ENCODE results near the gene NAALADL2.
"Not testable (repeated sequence)": the region's sequence is repeated elsewhere in the genome, so short reads cannot be mapped to it uniquely, and the experiment has no call there.

Gene NAALADL2

GRCh38 chr3:175391601-175392000 lies 532.5 kb downstream of the NAALADL2 start:
- no peak for DNase-seq

DNA sequence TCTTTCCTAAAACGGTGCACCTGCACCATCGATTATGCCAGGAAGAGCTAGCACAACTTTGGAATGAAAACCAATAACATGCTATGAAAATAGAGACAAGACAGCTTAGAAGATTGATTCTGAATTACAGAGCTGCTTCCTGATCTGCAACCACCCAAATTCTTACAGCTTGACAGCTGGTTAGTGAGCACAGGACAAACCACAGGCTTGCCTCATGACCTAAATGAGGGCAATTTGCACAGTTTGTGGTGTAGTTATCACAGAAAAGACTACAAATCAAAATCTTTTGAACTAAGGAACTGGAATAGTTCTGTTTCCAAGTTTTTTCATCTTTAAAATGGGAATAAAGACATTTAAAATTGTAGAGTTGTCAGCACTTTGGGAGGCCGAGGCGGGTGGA lies 533.5 kb downstream of the NAALADL2 start:
- DNase-seq = no peak

DNA sequence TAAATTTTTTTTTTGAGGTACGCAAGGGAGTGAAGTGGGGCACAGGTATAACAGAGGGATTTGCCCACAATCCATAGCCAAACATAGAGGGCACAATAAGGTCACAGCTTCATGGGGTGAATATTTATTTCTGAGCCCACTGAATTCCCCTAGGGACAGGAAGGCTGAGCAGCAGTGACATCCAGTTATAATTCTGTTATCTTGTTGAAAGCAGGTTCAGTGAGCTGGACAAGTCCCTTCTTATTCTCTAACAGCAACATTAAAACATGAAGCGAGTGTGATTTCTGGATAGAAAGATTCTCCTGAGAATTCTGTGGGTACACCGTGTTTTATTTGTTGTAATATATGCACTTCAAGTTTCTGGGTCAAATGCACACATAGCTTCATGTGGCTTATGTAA lies 538.2 kb downstream of the NAALADL2 start:
- DNase-seq = no peak

GRCh38 chr3:175398676-175399075 lies 539.5 kb downstream of the NAALADL2 start:
- no peak for DNase-seq

DNA sequence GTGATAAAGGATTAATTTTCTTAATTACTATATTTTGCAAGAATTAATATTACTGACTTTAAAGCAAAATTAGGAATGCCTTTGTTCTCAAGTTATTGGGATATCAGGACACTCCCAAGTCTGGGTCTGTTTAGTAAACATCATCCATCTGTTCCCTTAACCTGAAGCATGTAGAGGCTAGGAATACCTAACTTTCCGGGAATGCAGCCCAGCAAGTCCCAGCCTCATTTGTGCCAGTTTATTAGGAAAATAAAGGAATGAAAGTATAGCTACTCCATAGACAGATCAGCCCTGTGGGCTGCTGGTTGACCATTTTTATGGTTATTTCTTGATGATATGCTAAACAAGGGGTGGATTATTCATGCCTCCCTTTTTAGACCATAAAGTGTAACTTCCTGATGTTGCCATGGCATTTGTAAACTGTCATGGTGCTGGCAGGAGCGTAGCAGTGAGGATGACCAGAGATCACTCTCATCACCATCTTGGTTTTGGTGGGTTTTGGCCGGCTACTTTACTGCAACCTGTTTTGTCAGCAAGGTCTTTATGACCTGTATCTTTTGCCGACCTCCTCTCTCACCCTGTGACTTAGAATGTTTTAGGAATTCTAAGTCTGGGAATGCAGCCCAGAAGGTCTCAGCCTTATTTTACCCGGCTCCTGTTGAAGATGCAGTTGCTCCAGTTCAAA lies 540.2 kb downstream of the NAALADL2 start:
- no peak for DNase-seq

DNA sequence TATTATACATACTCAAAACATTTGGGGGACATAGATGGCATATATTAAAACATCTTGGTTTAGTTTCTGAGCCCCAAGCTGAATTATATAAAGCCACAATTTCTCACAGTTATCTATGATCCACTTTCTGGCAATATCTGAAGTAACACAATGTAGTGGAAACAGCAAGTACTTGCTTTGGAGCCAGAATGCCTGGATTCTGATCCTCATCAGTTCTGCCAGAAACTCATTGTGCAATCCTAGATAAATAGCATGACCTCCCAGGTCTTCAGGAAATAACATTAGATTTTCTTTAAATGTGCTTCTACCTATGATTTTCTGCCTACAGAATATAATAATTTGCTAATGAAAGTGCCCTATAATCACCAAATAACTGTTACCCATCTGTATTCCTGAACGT lies 544.9 kb downstream of the NAALADL2 start:
- no peak for DNase-seq

DNA sequence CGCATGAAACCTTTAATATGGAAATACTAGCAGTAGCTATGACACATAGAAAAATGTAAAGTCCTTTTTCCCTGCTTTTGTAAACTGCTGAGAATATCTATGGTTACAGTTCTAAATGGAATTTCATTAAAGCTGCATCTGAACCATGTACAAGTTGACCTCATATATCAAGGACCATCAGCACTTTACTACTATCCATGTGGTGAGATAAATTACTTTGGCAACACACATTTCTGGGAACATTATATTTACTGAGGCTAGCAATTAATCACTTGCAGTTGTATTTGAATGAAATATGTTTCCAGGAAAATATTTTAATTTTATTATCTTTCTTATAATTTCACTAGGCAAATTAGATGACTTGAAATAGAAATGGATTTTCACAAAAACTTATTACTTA lies 545.5 kb downstream of the NAALADL2 start:
- no peak for DNase-seq

- no peak for DNase-seq
These were observed 551.1 kb downstream of the NAALADL2 start for GRCh38 chr3:175410251-175410650.

- DNase-seq = no peak
These were observed 552.3 kb downstream of the NAALADL2 start for GRCh38 chr3:175411405-175411804.

DNA sequence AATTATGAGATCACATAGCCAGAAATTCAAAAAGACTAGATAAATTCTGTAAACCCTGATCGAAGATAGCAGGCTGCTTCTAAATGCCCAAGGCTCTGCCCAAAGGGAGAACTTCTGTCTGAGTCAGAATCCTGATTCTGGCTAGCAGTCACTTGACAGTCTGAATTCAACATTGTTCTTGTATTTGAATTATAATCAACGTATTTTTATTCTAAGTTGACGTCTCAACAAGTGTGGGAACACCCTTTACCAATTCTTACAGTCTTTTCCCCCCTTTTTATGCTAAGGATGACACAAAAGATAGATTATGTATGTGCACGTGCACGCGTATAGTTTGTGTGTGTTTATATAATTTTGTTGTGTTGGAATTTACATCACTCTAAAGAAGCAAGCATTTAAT lies 552.8 kb downstream of the NAALADL2 start:
- DNase-seq = no peak

DNA sequence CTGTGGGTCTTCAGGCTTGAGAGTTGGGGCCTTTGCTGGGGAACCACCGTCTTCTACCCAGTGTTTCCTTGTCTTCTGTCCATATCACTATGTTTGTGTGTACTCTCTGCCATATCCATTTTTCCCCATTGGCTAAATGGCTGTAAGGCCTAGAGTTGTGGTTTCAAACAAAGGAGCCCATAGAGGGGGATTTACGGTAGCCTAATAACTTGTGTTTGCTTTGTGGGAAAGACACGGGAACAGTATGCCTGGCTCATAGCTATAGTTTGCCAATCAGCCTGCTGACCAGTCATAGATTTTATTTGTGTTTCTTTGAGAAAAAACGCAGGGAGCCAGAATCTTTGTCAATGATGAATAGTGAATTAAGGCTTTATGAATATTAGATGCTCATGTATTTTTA lies 554.8 kb downstream of the NAALADL2 start:
- DNase-seq = no peak

DNA sequence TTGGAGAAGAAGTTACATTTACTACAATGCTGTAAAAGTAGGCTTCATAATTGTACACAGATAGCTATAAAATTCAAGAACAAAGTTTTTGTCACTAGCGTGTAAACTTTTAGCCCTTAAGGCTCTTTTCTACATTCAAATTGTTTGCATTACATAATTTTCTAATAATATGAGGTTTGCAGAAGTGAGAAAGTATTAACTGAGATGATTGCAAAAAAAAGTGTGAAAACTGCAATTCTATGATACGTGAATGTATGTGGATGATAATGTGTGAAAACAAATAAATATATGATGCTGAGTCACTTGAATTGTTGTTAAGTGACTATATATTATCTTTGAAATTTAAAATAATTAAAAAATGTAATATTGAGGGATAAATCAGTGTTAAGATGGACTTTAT lies 557.5 kb downstream of the NAALADL2 start:
- DNase-seq = no peak

GRCh38 chr3:175417426-175417825 lies 558.3 kb downstream of the NAALADL2 start:
- no peak for DNase-seq

GRCh38 chr3:175421902-175422301 lies 562.8 kb downstream of the NAALADL2 start:
- DNase-seq = no peak

DNA sequence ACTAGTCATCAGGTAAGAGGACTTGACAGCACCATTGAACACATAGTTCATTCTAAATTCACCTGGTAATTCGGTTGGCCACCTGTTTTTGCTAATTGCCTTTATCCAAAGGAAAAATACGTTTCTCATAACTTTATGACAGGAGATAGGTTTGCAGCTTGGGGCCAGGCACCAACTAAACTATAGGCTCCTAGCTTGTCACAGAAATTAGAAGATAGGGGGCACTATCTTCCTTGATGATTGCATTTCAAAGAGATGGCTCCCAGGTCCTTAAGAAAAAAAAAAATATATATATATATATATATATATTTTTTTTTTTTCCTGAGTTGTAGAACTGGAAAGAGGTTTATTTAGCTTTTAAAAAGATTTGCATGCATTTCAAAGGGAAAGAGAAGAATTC lies 563.6 kb downstream of the NAALADL2 start:
- DNase-seq = no peak

GRCh38 chr3:175423848-175424247 lies 564.7 kb downstream of the NAALADL2 start:
- not testable (repeated sequence) for DNase-seq

- no peak for DNase-seq
These were observed 567.7 kb downstream of the NAALADL2 start for GRCh38 chr3:175426805-175427204.

DNA sequence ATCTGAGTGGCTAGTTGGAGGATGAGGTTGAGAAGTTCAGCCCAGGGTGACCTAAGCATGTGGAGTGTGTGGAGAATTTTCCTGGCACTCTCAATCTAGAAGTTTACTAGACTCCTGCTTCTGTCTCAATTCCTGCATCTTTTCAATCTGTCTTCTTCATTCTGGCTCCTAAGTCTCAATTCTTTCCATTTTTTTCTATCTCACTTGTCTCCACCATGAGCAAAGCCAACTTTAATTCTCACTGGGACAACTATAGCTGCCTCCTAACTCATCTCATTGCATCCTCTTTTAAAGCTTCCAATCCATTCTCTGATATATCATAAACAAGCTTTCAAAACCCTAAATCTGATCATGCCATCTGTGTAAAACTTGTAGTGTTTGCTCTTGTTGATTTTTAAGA lies 569.3 kb downstream of the NAALADL2 start:
- DNase-seq = no peak

GRCh38 chr3:175430983-175431773 lies 572.0 kb downstream of the NAALADL2 start:
- DNase-seq = no peak

- DNase-seq = no peak
These were observed 573.4 kb downstream of the NAALADL2 start for GRCh38 chr3:175432376-175433025.

DNA sequence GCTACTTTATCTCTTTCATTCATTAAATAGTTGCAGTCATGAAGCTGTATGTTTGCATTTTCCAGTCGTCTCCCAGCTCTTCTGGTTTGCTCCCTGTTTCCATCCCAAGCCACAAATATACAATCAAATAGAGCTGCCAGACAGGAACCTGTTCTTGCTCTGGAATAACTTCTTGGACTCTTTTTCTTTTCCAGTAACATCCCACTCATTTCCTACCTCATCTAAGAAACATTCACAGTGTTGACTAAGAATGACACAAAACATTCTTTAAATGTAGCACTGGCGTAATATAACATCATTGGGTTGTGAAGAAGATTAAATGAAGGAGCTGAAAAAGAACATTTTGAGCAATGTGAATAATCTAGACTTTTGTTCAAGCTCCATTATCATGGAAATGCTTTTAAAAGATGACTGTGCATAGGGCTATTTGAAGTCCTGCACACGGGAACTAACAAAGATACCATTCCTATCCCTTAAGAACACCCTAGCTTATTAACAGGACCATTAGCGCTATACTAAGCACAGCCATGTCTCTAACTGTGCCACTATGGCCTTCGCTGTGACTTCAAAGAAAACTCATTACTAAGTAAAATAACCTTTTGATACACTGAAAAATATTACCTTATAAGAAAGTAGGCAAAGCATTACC lies 574.0 kb downstream of the NAALADL2 start:
- no peak for DNase-seq

DNA sequence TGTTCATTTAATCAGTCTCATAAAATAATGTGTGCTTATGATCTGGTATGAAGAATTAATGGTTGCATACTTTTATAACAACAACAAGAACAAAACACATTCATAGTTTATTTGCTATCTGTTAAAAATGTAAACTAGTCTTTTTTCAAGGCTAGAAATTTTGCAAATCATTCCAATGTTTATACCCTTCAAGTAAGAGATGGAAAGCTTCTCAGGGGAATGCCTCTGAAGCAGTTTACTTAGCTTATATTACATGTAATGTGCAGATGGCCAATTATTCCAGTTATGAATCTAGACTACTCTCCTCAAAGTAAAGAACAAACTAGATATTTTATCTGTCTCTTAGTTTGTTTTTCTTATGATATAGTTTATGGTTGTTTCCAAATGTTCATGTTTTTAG lies 575.4 kb downstream of the NAALADL2 start:
- no peak for DNase-seq

DNA sequence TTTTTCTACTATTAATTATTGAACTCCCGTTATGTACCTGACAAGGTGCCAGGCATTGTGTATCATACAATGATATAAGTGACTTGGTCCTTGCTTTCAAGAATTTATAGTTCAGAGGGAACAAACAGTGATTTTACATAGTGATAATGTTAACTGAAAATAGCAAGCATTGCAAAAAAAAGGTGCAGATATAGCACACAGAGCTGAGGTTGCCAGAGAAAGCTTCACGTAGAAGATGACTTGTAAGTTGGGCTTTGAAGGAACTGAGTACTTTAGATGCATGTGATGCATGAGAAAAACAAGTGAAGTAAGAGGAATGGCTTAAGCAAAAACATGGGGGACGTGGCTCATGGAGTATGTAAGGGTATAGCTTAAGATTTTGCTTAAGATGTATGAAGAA lies 584.5 kb downstream of the NAALADL2 start:
- DNase-seq = no peak

DNA sequence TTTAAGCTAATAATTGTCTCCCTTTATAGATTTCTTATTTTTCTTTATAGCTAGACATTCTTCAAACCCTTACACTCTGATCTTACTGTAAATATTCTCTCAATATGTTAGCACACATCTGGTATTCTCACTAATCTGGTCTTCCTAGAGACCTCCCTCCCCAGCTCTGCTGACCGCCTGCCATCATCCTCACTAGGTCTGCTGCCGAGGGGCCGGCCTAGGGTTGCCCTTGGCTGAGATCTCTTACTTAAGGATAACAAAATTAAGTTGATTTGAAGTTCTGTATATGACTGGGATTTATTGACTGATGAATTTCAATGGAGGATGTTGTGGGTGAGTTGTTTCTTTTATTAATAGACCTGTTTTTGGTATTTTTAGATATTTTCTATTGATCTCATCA lies 586.6 kb downstream of the NAALADL2 start:
- no peak for DNase-seq

Data from activated CD4-positive, alpha-beta T cell treated with anti-CD3 and anti-CD28 coated beads for 48 hours (primary cell).